ENCODE data around the gene MICB. TPM values are rescaled to one million over a fixed set of nuclear protein-coding genes. Genes with fewer than 3 reads are reported as not detected.
"Not testable (repeated sequence)": the region's sequence is repeated elsewhere in the genome, so short reads cannot be mapped to it uniquely, and the experiment has no call there.

MICB gene
- total and polyA plus RNA-seq, 4 donors = 0.19 to 4.9 (median 1.2) TPM

GRCh38 chr6:31452859-31453258 lies 45.1 kb upstream of the MICB start:
- Histone ChIP-seq H3K4me3 (ENCODE audit: low read depth in 1 of 3, low read length in 3 of 3) (no peak overlapping the region), H3K9me3 (ENCODE audit: control insufficient read depth in 4 of 4, low read length in 3 of 4) (no peaks in the 10 kb centered on the region), H3K27me3 (ENCODE audit: control insufficient read depth in 4 of 4, insufficient read depth in 4 of 4, low read length in 3 of 4) (no peaks in the 10 kb centered on the region), H3K27ac (ENCODE audit: low read depth in 1 of 2, low read length in 2 of 2) (no peak overlapping the region), H3K4me1 (ENCODE audit: control insufficient read depth in 4 of 4, insufficient read depth in 4 of 4, low read length in 3 of 4) (no peaks in the 10 kb centered on the region), H3K36me3 (ENCODE audit: control insufficient read depth in 4 of 4, insufficient read depth in 3 of 4, low read depth in 1 of 4, low read length in 3 of 4) (no peaks in the 10 kb centered on the region), H3K9ac (ENCODE audit: low read depth in 1 of 2, low read length in 2 of 2) (no peak overlapping the region)
- TF ChIP-seq RXRA (IDR thresholded peaks at IDR 0.05) = no peak
- no peak for TF ChIP-seq HNF4A (conservative IDR thresholded peaks at IDR 0.05)
- no peak for TF ChIP-seq ATF3 (IDR thresholded peaks at IDR 0.05)
- DNase-seq (ENCODE audit: low spot score) = no peak

- Histone ChIP-seq H3K4me3 (ENCODE audit: low read depth in 1 of 3, low read length in 3 of 3) (no peak overlapping the region), H3K27me3 (ENCODE audit: control insufficient read depth in 4 of 4, insufficient read depth in 4 of 4, low read length in 3 of 4) (no peaks in the 10 kb centered on the region), H3K9me3 (ENCODE audit: control insufficient read depth in 4 of 4, low read length in 3 of 4) (no peaks in the 10 kb centered on the region), H3K4me1 (ENCODE audit: control insufficient read depth in 4 of 4, insufficient read depth in 4 of 4, low read length in 3 of 4) (no peaks in the 10 kb centered on the region), H3K9ac (ENCODE audit: low read depth in 1 of 2, low read length in 2 of 2) (no peak overlapping the region), H3K27ac (ENCODE audit: low read depth in 1 of 2, low read length in 2 of 2) (no peak overlapping the region), H3K36me3 (ENCODE audit: control insufficient read depth in 4 of 4, insufficient read depth in 3 of 4, low read depth in 1 of 4, low read length in 3 of 4) (no peaks in the 10 kb centered on the region)
- 67% methylated on average over 2 of the region's 2 CpGs for WGBS
- no peak for TF ChIP-seq ATF3 (IDR thresholded peaks at IDR 0.05)
- TF ChIP-seq FOXA1 (IDR thresholded peaks at IDR 0.05) = no peak
- no peak for TF ChIP-seq TAF1 (conservative IDR thresholded peaks at IDR 0.05)
- no peak for TF ChIP-seq REST (IDR thresholded peaks at IDR 0.05)
- no peak for TF ChIP-seq MAX (IDR thresholded peaks at IDR 0.05)
- no peak for TF ChIP-seq HNF4G (IDR thresholded peaks at IDR 0.05)
- TF ChIP-seq RAD21 (IDR thresholded peaks at IDR 0.05) = no peak
- TF ChIP-seq EGR1 (IDR thresholded peaks at IDR 0.05; ENCODE audit: low read depth in 2 of 2) = no peak
- TF ChIP-seq JUND (IDR thresholded peaks at IDR 0.05) = no peak
- no peak for TF ChIP-seq NR2F2 (IDR thresholded peaks at IDR 0.05)
- no peak for TF ChIP-seq SP1 (IDR thresholded peaks at IDR 0.05)
- no peak for TF ChIP-seq ZBTB33 (IDR thresholded peaks at IDR 0.05)
- no peak for TF ChIP-seq RXRA (IDR thresholded peaks at IDR 0.05)
- TF ChIP-seq CTCF (IDR thresholded peaks at IDR 0.05; ENCODE audit: low read depth, low read length, missing input control) = no peak
- no peak for TF ChIP-seq YY1 (IDR thresholded peaks at IDR 0.05)
- no peak for TF ChIP-seq FOXA2 (IDR thresholded peaks at IDR 0.05)
- no peak for TF ChIP-seq HNF4A (conservative IDR thresholded peaks at IDR 0.05)
- TF ChIP-seq GABPA (IDR thresholded peaks at IDR 0.05 in 1 of 2, conservative IDR thresholded peaks at IDR 0.05 in 1 of 2) = no peak
- no peak for DNase-seq (ENCODE audit: low spot score)
These were observed 44.7 kb upstream of the MICB start for GRCh38 chr6:31453259-31453658.

GRCh38 chr6:31459864-31460263 lies 38.1 kb upstream of the MICB start:
- not testable (repeated sequence) for H3K4me3 ChIP-seq (ENCODE audit: low read depth in 1 of 3, low read length in 3 of 3)

More at GRCh38 chr6:31459864-31460263, 38.1 kb upstream of the MICB start:
- not testable (repeated sequence) for H3K27me3 ChIP-seq (ENCODE audit: control insufficient read depth in 4 of 4, insufficient read depth in 4 of 4, low read length in 3 of 4); H3K9me3 ChIP-seq (ENCODE audit: control insufficient read depth in 4 of 4, low read length in 3 of 4); DNase-seq (ENCODE audit: low spot score); H3K9ac ChIP-seq (ENCODE audit: low read depth in 1 of 2, low read length in 2 of 2); H3K27ac ChIP-seq (ENCODE audit: low read depth in 1 of 2, low read length in 2 of 2); H3K36me3 ChIP-seq (ENCODE audit: control insufficient read depth in 4 of 4, insufficient read depth in 3 of 4, low read depth in 1 of 4, low read length in 3 of 4)
- WGBS = 84% methylated on average over 5 of the region's 5 CpGs
- H3K4me1 ChIP-seq (ENCODE audit: control insufficient read depth in 4 of 4, insufficient read depth in 4 of 4, low read length in 3 of 4) = peaks cover 1 to 20% (median 12%) of the 10 kb centered on the region in 4 donors
